Breast epithelium (tissue), 4 donors: ENCODE results near the gene MSX1. TPM values are rescaled to one million over a fixed set of nuclear protein-coding genes. Genes with fewer than 3 reads are reported as not detected.
A peak's percentile ranks its signal among the peaks of the same experiment; 100 is the strongest.

Source experiments
- DNase-seq, 2 donors: peaks; one replicate each; pipeline ENCODE4 v3.0.0-alpha.2; 2019; ENCODE audit warnings: low spot score in 2 of 2
- H3K27ac ChIP-seq, 2 donors: fragments of 200-600 bp; sonication (generic) in 1 of 2; one replicate each; pipeline ENCODE4 v1.5.1; 2016 to 2019; ENCODE audit warnings: mild to moderate bottlenecking in 1 of 2
- H3K27me3 ChIP-seq, 2 donors: fragments of 200-600 bp; sonication (generic) in 1 of 2; one replicate each; pipeline versions ENCODE4 v1.5.1 to v1.6.0; 2017 to 2019; ENCODE audit warnings: control low read depth in 1 of 2, mild to moderate bottlenecking in 1 of 2
- H3K36me3 ChIP-seq: fragments of 200-600 bp; one replicate; pipeline ENCODE4 v1.5.1; 2019
- H3K4me1 ChIP-seq, 2 donors: fragments of 200-600 bp; sonication (generic); one replicate each; pipeline ENCODE4 v1.5.1; 2016 to 2019; ENCODE audit warnings: control low read depth in 1 of 2
- H3K4me3 ChIP-seq, 3 donors: fragments of 200-600 bp; sonication (generic); 1 replicate in 2 of 3; 2 replicates in 1 of 3; pipeline ENCODE4 v1.5.1; 2016 to 2019; ENCODE audit warnings: mild to moderate bottlenecking in 3 of 3, moderate library complexity in 2 of 3
- H3K9me3 ChIP-seq, 2 donors: fragments of 200-600 bp; sonication (generic) in 1 of 2; one replicate each; pipeline ENCODE4 v1.5.1; 2016 to 2019; ENCODE audit warnings: control low read depth in 1 of 2
- CTCF ChIP-seq, 3 donors: fragments of 450-650 bp; IDR thresholded peaks; one replicate each; pipeline ENCODE4 v1.5.1; 2016 to 2017; ENCODE audit warnings: antibody characterized with exemption in 3 of 3, mild to moderate bottlenecking in 3 of 3, moderate library complexity in 3 of 3
- POLR2A ChIP-seq: fragments of 450-650 bp; IDR thresholded peaks from one replicate; pipeline ENCODE4 v1.6.1; 2016; ENCODE audit warnings: antibody characterized with exemption, mild to moderate bottlenecking, moderate library complexity
- POLR2AphosphoS5 ChIP-seq, 3 donors: sonication (generic); formaldehyde crosslinking; IDR thresholded peaks; one replicate each; pipeline ENCODE4 v1.6.1; 2017; ENCODE audit warnings: antibody characterized with exemption in 3 of 3
- intact Hi-C: fragments of 100-400 bp; cut with DNase I; formaldehyde crosslinking; loops from one replicate; pipeline ENCODE4 v1.15.1; 2023; ENCODE audit warnings: low total_unique reads
- total RNA-seq, 3 donors: library from RNA; depleted of rRNA; stranded (reverse); fragments of >200 nt; gene quantifications; one replicate each; pipeline ENCODE4 v1.1.0, GENCODE V29; 2016

Gene MSX1
- 10 to 100 TPM in 1 of 3 donors, 1 to 10 TPM in 2; 5.4 to 17.9 (median 8.5) TPM for total RNA-seq

GRCh38 chr4:4859325-4859798, at the start of gene MSX1:
MSX1 (plus strand) TSS chr4:4859665; CDS start chr4:4859900, 235 bp downstream.
- Histone ChIP-seq H3K27me3 (peaks cover 0 to 58% of the 10 kb centered on the region in 2 donors), H3K4me3 (peak within 1 kb of the TSS; percentile 69 to 92 (median 89)), H3K36me3 (no peaks in the 10 kb centered on the region), H3K4me1 (peaks cover 0 to 3% of the 10 kb centered on the region in 2 donors), H3K9me3 (no peaks in the 10 kb centered on the region), H3K27ac (peak within 1 kb of the TSS; percentile 17 to 71)
- TF ChIP-seq POLR2A (peak; percentile 23), POLR2AphosphoS5 (IDR thresholded peaks at IDR 0.05) (peak in 1 of 3 donors; percentile 42), CTCF (IDR thresholded peaks at IDR 0.05) (no peak)
- intact Hi-C loops = no loop called here
- peak; percentile 59 to 77 for DNase-seq

DNA sequence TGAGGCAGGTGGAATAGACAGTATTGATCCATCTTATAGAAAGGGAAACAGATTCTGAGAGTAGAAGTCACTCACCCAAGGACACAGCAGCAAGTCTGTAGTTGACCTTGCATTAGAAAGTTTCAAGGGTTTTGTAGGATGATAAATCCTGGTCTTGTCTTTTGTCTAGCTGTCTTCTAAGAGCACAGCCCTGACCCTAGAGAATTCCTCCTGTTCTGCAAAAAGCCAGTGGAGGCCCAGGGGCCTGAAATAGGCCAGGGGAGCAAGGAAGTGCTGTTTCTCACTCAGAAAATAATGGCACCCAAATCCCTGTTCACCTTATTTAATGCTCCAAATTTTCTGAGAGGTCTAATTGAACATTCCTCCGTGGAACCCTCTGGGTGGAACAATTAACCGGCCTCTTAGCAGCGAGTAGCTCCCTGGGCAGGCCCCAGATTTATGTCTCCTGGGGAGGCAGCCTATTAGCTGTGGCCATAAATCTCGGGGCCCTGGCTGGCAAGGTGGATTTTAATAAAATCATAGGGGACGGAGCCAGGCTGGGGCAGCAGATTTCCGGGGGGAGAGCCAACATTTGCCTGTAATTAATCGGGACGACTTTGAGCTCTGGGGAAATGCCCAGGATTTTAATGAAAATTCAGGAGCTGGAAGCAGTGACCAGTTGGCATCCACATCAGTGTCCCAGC, 49.2 kb upstream of the MSX1 start:
- H3K9me3 ChIP-seq = peaks cover 14 to 15% of the 10 kb centered on the region in 2 donors
- TF ChIP-seq POLR2AphosphoS5 (IDR thresholded peaks at IDR 0.05) (no peak), CTCF (IDR thresholded peaks at IDR 0.05) (no peak), POLR2A (no peak)
- H3K27ac ChIP-seq = no peak overlapping the region
- no peaks in the 10 kb centered on the region for H3K36me3 ChIP-seq
- DNase-seq = no peak
- H3K4me1 ChIP-seq = no peaks in the 10 kb centered on the region
- intact Hi-C loops = no loop called here
- no peaks in the 10 kb centered on the region for H3K27me3 ChIP-seq
- H3K4me3 ChIP-seq = no peak overlapping the region

GRCh38 chr4:4810778-4811177, 48.7 kb upstream of the MSX1 start:
- Histone ChIP-seq H3K27me3 (no peaks in the 10 kb centered on the region), H3K27ac (no peak overlapping the region), H3K4me1 (no peaks in the 10 kb centered on the region), H3K4me3 (no peak overlapping the region), H3K9me3 (peaks cover 14 to 15% of the 10 kb centered on the region in 2 donors), H3K36me3 (no peaks in the 10 kb centered on the region)
- no peak for TF ChIP-seq CTCF (IDR thresholded peaks at IDR 0.05)
- no peak for TF ChIP-seq POLR2A
- no peak for TF ChIP-seq POLR2AphosphoS5 (IDR thresholded peaks at IDR 0.05)
- DNase-seq = no peak
- intact Hi-C loops = no loop called here

- no peak overlapping the region for H3K4me3 ChIP-seq
- peaks cover 17 to 24% of the 10 kb centered on the region in 2 donors for H3K9me3 ChIP-seq
- no peaks in the 10 kb centered on the region for H3K4me1 ChIP-seq
- intact Hi-C loops = no loop called here
- TF ChIP-seq POLR2AphosphoS5 (IDR thresholded peaks at IDR 0.05) (no peak), CTCF (IDR thresholded peaks at IDR 0.05) (no peak), POLR2A (no peak)
- H3K27me3 ChIP-seq = no peaks in the 10 kb centered on the region
- DNase-seq = no peak
- no peak overlapping the region for H3K27ac ChIP-seq
- H3K36me3 ChIP-seq = no peaks in the 10 kb centered on the region
These were observed 47.2 kb upstream of the MSX1 start for GRCh38 chr4:4812145-4812794.
